ENCODE results near the gene PCDH17. TPM values are rescaled to one million over a fixed set of nuclear protein-coding genes. Genes with fewer than 3 reads are reported as not detected.

The PCDH17 gene
- total RNA-seq (5.9 TPM), polyA plus RNA-seq (ENCODE audit: insufficient read depth in 1 of 8, insufficient read length in 8 of 8, low replicate concordance in 1 of 8) (10 to 100 TPM in 1 of 8 donors, 1 to 10 TPM in 7; 4.6 to 10.9 (median 7.1) TPM)
- long read RNA-seq, donor 1, result 0 reads
- long read RNA-seq, donor 2, result 0 reads
- long read RNA-seq, donor 3, result 0 reads
- long read RNA-seq, donor 4, full-length matches to known transcripts, result 1 of 1 reads
- long read RNA-seq, donor 4, partial matches to known transcripts, result 0 of 1 reads
- long read RNA-seq, donor 4, other reads (novel, unspliced or antisense), result 0 of 1 reads
- long read RNA-seq, donor 5, full-length matches to known transcripts, result 2 of 2 reads
- long read RNA-seq, donor 5, partial matches to known transcripts, result 0 of 2 reads
- long read RNA-seq, donor 5, other reads (novel, unspliced or antisense), result 0 of 2 reads
- long read RNA-seq, donor 6, full-length matches to known transcripts, result 2 of 2 reads
- long read RNA-seq, donor 6, partial matches to known transcripts, result 0 of 2 reads
- long read RNA-seq, donor 6, other reads (novel, unspliced or antisense), result 0 of 2 reads
- long read RNA-seq, donor 7, full-length matches to known transcripts, result 1 of 1 reads
- long read RNA-seq, donor 7, partial matches to known transcripts, result 0 of 1 reads
- long read RNA-seq, donor 7, other reads (novel, unspliced or antisense), result 0 of 1 reads
- long read RNA-seq, donor 8, partial matches to known transcripts, result 5 of 6 reads
- long read RNA-seq, donor 8, other reads (novel, unspliced or antisense), result 0 of 6 reads
- long read RNA-seq, donor 9, result 0 reads
- long read RNA-seq, donor 10, full-length matches to known transcripts, result 1 of 1 reads
- long read RNA-seq, donor 10, partial matches to known transcripts, result 0 of 1 reads
- long read RNA-seq, donor 10, other reads (novel, unspliced or antisense), result 0 of 1 reads
- long read RNA-seq, donor 11, result 0 reads

- peak; percentile 95 for DNase-seq
- Histone ChIP-seq H3K9me3 (replicated peaks; ENCODE audit: control insufficient read depth, low read depth, low read length) (no peaks in the 10 kb centered on the region), H3K4me1 (ENCODE audit: control insufficient read depth, insufficient read depth, low read length) (peaks cover 28% of the 10 kb centered on the region), H3K27ac (ENCODE audit: low read length) (peak within 1 kb of the TSS; percentile 95), H3K4me3 (ENCODE audit: low read length) (peak within 1 kb of the TSS; percentile 61), H3K27me3 (ENCODE audit: control insufficient read depth, insufficient read depth, low read length) (peaks cover 52% of the 10 kb centered on the region), H3K36me3 (ENCODE audit: control insufficient read depth, insufficient read depth, low read length) (no peaks in the 10 kb centered on the region)
- WGBS (ENCODE audit: insufficient coverage), result 2% methylated on average over 27 of the region's 33 CpGs
Observed at GRCh38 chr13:57631596-57632275, at the start of gene PCDH17. TSS of gene PCDH17 (plus strand) at chr13:57631744. CDS start at chr13:57632547, 803 bp downstream.

GRCh38 chr13:57582032-57582431, 49.5 kb upstream of the PCDH17 start:
- Histone ChIP-seq H3K27ac (ENCODE audit: low read length) (no peak overlapping the region), H3K36me3 (ENCODE audit: control insufficient read depth, insufficient read depth, low read length) (no peaks in the 10 kb centered on the region), H3K4me3 (ENCODE audit: low read length) (no peak overlapping the region), H3K4me1 (ENCODE audit: control insufficient read depth, insufficient read depth, low read length) (no peaks in the 10 kb centered on the region), H3K9me3 (replicated peaks; ENCODE audit: control insufficient read depth, low read depth, low read length) (no peaks in the 10 kb centered on the region), H3K27me3 (ENCODE audit: control insufficient read depth, insufficient read depth, low read length) (no peaks in the 10 kb centered on the region)
- no peak for DNase-seq
- WGBS (ENCODE audit: insufficient coverage), result 80% methylated on average over 3 of the region's 6 CpGs

DNA sequence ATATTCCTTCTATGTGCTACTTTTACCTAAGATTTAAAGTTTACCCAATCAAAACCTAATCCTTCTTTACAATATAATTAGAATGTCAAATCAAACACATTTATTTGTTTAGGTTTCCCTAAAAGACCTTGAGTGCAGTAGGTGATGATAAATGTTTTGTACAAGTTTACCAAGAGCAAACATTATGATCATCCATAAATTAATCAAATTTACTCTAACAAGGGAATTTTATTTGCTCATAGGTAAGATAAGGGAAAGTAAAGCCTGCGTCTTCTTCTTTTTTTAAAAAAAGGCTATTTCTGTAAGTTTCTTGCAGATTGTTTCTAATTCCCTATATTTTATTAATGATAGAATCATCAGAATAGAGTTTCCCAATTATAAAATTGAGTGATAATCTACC, 48.0 kb upstream of the PCDH17 start:
- no peak for DNase-seq
- Histone ChIP-seq H3K27me3 (ENCODE audit: control insufficient read depth, insufficient read depth, low read length) (no peaks in the 10 kb centered on the region), H3K27ac (ENCODE audit: low read length) (no peak overlapping the region), H3K36me3 (ENCODE audit: control insufficient read depth, insufficient read depth, low read length) (no peaks in the 10 kb centered on the region), H3K9me3 (replicated peaks; ENCODE audit: control insufficient read depth, low read depth, low read length) (no peaks in the 10 kb centered on the region), H3K4me1 (ENCODE audit: control insufficient read depth, insufficient read depth, low read length) (no peaks in the 10 kb centered on the region), H3K4me3 (ENCODE audit: low read length) (no peak overlapping the region)
- no CpG with 5 or more reads among the region's 1 CpG for WGBS (ENCODE audit: insufficient coverage)

DNA sequence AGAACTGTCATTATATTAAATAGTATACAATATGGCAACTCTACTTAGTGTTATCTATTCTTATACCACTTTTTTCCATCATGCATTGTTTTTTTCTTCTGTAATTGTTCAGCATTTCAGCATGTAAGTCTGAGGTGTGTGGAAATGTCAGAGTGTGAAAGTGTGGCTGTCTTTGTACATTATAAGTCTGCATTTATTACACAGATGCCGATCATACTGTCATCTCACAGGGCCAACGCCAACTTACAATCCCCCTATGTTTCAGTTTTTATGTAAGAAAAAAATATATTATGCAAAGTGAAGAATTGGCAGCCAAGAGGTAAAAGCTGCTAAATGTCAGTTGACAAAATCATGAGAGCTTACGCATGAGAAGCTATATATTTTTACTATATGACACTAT, 42.9 kb upstream of the PCDH17 start:
- WGBS (ENCODE audit: insufficient coverage), result no CpG with 5 or more reads among the region's 3 CpGs
- Histone ChIP-seq H3K9me3 (replicated peaks; ENCODE audit: control insufficient read depth, low read depth, low read length) (no peaks in the 10 kb centered on the region), H3K4me1 (ENCODE audit: control insufficient read depth, insufficient read depth, low read length) (no peaks in the 10 kb centered on the region), H3K27ac (ENCODE audit: low read length) (no peak overlapping the region), H3K36me3 (ENCODE audit: control insufficient read depth, insufficient read depth, low read length) (no peaks in the 10 kb centered on the region), H3K27me3 (ENCODE audit: control insufficient read depth, insufficient read depth, low read length) (no peaks in the 10 kb centered on the region), H3K4me3 (ENCODE audit: low read length) (no peak overlapping the region)
- DNase-seq, result no peak

GRCh38 chr13:57595775-57596174, 35.8 kb upstream of the PCDH17 start:
- Histone ChIP-seq H3K4me3 (ENCODE audit: low read length) (no peak overlapping the region), H3K36me3 (ENCODE audit: control insufficient read depth, insufficient read depth, low read length) (no peaks in the 10 kb centered on the region), H3K27ac (ENCODE audit: low read length) (no peak overlapping the region), H3K4me1 (ENCODE audit: control insufficient read depth, insufficient read depth, low read length) (no peaks in the 10 kb centered on the region), H3K9me3 (replicated peaks; ENCODE audit: control insufficient read depth, low read depth, low read length) (no peaks in the 10 kb centered on the region), H3K27me3 (ENCODE audit: control insufficient read depth, insufficient read depth, low read length) (no peaks in the 10 kb centered on the region)
- no peak for DNase-seq
- WGBS (ENCODE audit: insufficient coverage), result no CpG with 5 or more reads among the region's 1 CpG

- no peak overlapping the region for H3K4me3 ChIP-seq (ENCODE audit: low read length)
- H3K27me3 ChIP-seq (ENCODE audit: control insufficient read depth, insufficient read depth, low read length), result no peaks in the 10 kb centered on the region
- H3K27ac ChIP-seq (ENCODE audit: low read length), result no peak overlapping the region
- no peaks in the 10 kb centered on the region for H3K36me3 ChIP-seq (ENCODE audit: control insufficient read depth, insufficient read depth, low read length)
- WGBS (ENCODE audit: insufficient coverage), result no CpG with 5 or more reads among the region's 3 CpGs
- no peaks in the 10 kb centered on the region for H3K9me3 ChIP-seq (replicated peaks; ENCODE audit: control insufficient read depth, low read depth, low read length)
- DNase-seq, result no peak
- no peaks in the 10 kb centered on the region for H3K4me1 ChIP-seq (ENCODE audit: control insufficient read depth, insufficient read depth, low read length)
Observed at GRCh38 chr13:57601536-57601935, 30.0 kb upstream of the PCDH17 start.

DNA sequence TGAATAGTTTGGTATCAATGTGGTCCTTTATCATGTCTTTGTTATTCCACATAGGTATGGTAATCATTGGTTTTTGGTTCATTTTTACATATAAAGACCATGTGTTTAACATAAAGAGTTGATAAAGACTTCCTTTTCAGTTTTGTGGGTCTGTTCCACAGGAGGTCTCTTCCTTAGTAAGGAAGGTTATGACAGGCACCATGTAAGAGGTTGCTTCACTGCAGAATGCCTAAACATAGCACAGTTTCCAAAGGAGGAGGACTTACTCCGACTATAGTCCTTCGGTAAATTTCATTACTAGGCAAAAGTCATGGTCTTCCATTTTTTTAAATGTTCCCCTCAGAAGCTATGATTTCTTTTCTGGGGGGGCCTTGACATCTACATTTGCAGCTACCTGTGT, 27.1 kb upstream of the PCDH17 start:
- H3K36me3 ChIP-seq (ENCODE audit: control insufficient read depth, insufficient read depth, low read length), result no peaks in the 10 kb centered on the region

GRCh38 chr13:57611969-57612368, 19.6 kb upstream of the PCDH17 start:
- no peaks in the 10 kb centered on the region for H3K36me3 ChIP-seq (ENCODE audit: control insufficient read depth, insufficient read depth, low read length)
- WGBS (ENCODE audit: insufficient coverage), result 60% methylated on average over 1 of the region's 5 CpGs
- H3K4me3 ChIP-seq (ENCODE audit: low read length), result no peak overlapping the region
- H3K9me3 ChIP-seq (replicated peaks; ENCODE audit: control insufficient read depth, low read depth, low read length), result no peaks in the 10 kb centered on the region
- H3K27ac ChIP-seq (ENCODE audit: low read length), result no peak overlapping the region
- no peak for DNase-seq
- no peaks in the 10 kb centered on the region for H3K27me3 ChIP-seq (ENCODE audit: control insufficient read depth, insufficient read depth, low read length)
- no peaks in the 10 kb centered on the region for H3K4me1 ChIP-seq (ENCODE audit: control insufficient read depth, insufficient read depth, low read length)

More for the DNA sequence above, 27.1 kb upstream of the PCDH17 start:
- Histone ChIP-seq H3K27ac (ENCODE audit: low read length) (no peak overlapping the region), H3K4me3 (ENCODE audit: low read length) (no peak overlapping the region), H3K27me3 (ENCODE audit: control insufficient read depth, insufficient read depth, low read length) (no peaks in the 10 kb centered on the region), H3K9me3 (replicated peaks; ENCODE audit: control insufficient read depth, low read depth, low read length) (no peaks in the 10 kb centered on the region), H3K4me1 (ENCODE audit: control insufficient read depth, insufficient read depth, low read length) (no peaks in the 10 kb centered on the region)
- no CpG with 5 or more reads among the region's 2 CpGs for WGBS (ENCODE audit: insufficient coverage)
- DNase-seq, result no peak

- H3K9me3 ChIP-seq (replicated peaks; ENCODE audit: control insufficient read depth, low read depth, low read length), result no peaks in the 10 kb centered on the region
- DNase-seq, result no peak
- H3K27me3 ChIP-seq (ENCODE audit: control insufficient read depth, insufficient read depth, low read length), result no peaks in the 10 kb centered on the region
- H3K4me3 ChIP-seq (ENCODE audit: low read length), result no peak overlapping the region
- no CpG with 5 or more reads among the region's 1 CpG for WGBS (ENCODE audit: insufficient coverage)
- no peaks in the 10 kb centered on the region for H3K4me1 ChIP-seq (ENCODE audit: control insufficient read depth, insufficient read depth, low read length)
- H3K36me3 ChIP-seq (ENCODE audit: control insufficient read depth, insufficient read depth, low read length), result no peaks in the 10 kb centered on the region
- no peak overlapping the region for H3K27ac ChIP-seq (ENCODE audit: low read length)
Observed at GRCh38 chr13:57612568-57612967, 19.0 kb upstream of the PCDH17 start.

Data from muscle of leg (tissue), 16 donors.